HL-60/S4 (cell line): ENCODE measurements around the gene ZBTB11.
"Not testable (repeated sequence)": the region's sequence is repeated elsewhere in the genome, so short reads cannot be mapped to it uniquely, and the experiment has no call there.

ENCODE experiments used
- in situ Hi-C: fragments of 300-500 bp; cut with MboI; formaldehyde crosslinking; loops from 2 replicates; pipeline ENCODE4 v1.14.3; 2022; ENCODE audit warnings: low sequenced_read_pairs

Gene ZBTB11

DNA sequence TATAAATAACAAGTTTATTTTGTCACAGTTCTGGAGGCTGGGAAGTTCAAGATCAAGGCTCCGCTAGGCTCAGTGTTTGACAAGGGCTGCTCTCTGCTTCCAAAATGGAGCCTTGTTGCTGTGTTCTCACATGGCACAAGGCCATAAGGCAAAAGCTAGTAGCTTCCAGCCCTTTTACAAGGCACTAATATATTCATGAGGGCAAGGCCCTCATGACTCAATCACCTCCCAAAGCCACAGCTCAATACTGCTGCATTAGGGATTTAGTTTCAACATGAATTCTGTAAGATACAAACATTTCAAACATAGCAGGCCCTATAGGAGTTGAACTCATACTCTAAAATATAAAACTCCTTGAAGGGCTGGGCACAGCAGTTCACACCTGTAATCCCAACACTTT is 30.2 kb downstream of the ZBTB11 start:
- in situ Hi-C loops, result no loop called here

DNA sequence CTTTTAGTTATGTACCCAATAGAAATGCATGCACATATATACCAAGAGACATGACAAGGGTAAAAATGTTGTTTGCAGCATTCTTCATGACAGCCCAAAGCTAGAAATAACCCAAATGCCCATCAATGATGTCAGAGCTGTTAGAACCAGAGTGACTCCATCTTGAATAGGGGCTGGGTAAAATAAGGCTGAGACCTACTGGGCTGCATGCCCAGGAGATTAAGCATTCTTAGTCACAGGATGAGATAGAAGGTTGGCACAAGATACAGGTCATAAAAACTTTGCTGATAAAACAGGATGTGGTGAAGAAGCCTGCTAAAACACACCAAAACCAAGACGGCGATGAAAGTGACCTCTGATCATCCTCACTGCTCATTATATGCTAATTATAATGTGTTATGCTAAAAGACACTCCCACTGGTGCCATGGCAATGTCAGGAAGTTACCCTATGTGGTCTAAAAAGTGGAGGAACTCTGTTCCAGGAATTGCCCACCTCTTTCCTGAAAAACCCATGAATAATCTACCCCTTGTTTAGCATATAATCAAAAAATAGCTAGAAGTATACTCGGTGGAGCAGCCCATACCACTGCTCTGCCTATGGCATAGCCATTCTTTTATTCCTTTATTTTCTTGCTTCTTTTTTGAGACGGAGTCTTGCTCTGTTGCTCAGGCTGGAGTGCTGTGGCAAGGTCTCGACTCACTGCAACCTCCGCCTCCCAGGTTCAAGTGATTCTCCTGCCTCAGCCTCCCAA is 32.9 kb downstream of the ZBTB11 start:
- in situ Hi-C loops, result no loop called here

DNA sequence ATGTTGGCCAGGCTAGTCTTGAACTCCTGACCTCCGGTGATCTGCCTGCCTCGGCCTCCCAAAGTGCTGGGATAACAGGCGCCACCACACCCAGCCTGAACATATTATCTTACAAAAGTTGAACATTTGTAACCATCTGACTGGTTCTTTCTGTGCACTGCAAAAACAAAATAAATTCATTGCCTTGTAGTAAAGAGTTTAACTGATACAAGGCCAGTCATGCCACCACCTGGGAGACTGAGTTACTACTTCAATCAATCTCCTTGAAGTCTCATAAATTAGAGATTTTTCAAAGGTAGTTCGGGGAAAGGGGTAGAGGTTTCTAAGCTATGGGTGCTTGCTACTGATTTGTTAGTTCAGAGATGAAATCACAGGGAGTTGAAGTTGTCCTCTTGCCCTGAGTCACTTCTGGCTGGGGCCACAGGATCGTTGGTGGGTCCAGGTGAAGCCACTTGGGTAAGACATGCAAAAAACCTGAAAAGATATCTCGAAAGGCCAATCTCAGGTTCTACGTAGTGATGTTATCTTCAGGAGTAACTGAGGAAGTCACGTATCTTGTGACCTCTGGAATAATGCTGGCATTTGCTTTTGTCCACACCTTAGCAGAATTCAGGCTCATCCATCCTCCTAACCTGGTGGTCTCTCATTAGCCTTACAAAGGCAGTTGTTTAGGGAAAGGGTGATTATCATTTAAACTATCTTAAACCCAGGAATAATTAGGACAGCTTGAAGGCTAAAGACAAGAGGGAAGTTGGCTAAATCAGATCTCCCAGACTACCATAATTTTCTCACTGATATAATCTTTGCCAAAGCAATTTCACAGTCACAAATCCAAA is 33.7 kb downstream of the ZBTB11 start:
- in situ Hi-C loops, result no loop called here

DNA sequence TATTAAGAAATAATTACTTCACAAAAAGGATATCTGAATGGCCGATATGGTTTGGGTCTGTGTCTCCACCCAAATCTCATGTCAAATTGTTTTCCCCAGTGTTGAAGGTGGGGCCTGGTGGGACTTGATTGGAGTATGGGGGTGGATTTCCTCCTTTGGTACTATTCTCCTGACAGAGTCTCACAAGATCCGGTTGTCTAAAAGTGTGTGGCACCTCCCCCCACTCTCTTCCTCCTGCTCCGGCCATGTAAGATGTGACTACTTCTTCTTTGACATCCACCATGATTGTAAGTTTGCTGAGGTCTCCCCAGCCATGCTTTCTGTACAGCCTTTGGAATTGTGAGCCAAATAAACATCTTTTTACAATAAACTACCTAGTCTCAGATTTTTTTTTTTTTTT is 34.5 kb downstream of the ZBTB11 start:
- in situ Hi-C loops, result no loop called here

DNA sequence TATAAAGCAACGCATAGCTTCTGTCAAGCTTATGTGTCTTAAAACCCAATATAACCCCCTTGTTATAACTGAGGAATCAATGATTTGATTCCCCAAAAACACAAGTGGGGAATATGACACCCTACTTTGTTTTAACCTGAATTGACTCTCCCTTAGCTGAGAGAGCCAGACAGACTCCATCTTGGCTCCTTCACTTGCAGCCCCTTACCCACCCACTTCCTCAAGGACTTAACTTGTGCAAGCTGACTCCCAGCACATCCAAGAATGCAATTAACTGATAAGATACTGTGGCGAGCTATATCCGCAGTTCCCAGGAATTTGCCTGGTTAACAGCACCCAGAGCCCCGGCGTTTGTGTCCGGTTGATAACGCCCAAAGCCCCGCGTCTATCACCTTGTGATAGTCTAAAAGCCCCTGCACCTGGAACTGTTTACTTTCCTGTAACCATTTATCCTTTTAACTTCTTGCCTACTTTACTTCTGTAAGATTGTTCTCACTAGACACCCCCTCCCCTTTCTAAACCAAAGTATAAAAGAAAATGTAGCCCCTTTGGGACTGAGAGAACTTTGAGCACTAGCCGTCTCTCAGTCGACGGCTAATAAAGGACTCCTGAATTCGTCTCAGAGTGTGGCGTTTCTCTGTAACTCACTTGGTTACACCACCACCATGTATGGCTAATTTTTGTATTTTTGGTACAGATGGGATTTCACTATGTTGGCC is 35.4 kb downstream of the ZBTB11 start:
- in situ Hi-C loops, result not testable (repeated sequence)

DNA sequence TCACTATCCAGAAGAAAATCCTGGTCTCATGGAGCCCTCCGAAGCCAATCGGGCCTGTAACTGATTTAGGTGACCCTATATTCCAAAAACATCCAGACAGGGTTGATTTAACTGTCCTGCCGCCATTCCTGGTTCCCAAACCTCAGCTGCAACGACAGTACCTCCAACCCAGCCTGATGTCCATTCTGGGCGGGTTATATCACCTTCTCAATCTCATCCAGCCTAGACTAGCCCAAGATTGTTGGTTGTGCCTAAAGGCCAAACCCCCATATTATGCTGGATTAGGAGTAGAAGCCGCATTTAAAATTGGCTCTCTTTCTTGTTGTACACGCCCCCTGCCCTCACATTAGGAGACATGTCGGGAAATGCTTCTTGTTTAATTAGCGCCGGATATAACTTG is 36.7 kb downstream of the ZBTB11 start:
- in situ Hi-C loops, result no loop called here

DNA sequence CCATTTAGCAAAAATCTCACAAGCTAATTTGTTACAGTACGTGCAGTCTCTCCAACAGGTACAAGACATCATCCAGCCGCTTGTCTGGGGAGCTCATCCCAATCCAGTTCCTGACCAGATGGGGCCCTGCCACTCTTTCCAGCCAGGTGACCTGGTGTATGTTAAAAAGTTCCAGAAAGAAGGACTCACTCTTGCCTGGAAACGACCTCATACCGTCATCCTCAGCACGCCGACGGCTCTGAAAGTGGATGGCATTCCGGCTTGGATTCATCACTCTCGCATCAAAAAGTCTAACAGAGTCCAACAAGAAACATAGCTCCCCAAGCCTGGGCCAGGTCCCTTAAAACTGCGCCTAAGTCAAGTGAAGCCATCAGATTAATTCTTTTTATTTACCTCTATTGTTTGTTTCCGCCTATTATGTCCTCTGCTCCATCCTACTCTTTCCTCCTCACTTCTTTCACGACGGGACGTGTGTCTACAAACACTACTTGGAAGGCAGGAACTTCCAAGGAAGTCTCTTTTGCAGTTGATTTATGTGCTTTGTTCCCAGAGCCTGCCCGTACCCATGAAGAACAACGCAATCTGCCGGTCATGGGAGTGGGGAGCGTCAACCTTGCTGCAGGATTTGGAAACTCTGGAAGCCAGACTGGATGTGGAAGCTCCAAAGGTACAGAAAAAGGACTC is 37.5 kb downstream of the ZBTB11 start:
- in situ Hi-C loops, result no loop called here

DNA sequence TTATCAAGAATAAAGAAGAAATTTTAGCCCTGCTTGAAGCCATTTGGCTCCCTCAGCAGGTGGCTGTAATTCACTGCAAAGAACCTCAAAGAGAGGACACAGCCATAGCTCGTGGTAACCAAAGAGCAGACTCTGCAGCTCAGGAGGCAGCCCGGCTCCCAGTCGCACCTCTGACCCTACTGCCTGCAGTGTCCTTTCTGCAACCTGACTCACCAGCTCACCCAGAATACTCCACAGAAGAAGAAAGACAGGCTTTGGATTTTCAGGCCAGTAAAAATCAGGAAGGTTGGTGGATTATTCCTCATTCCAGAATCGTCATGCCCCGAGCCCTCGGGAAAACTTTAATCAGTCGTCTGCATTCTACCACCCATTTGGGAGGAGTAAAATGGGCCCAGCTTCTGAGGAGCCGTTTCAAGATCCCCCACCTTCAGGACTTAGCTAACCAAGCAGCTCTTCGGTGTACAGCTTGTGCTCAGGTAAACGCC is 38.6 kb downstream of the ZBTB11 start:
- in situ Hi-C loops, result no loop called here

DNA sequence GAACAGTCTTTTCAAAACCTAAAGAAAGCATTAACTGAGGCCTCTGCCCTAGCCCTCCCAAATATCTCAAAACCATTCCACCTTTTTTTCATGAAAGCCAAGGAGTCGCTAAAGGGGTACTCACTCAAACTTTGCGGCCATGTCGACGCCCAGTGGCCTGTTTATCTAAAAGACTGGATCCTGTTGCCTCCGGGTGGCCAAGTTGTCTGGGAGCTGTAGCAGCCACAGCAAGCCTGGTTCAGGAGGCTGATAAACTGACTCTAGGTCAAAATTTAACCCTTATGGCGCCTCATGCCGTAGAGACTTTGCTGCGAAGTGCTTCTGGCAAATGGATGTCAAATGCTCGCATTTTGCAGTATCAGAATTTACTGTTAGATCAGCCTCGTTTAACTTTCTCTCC is 39.5 kb downstream of the ZBTB11 start:
- in situ Hi-C loops, result no loop called here

DNA sequence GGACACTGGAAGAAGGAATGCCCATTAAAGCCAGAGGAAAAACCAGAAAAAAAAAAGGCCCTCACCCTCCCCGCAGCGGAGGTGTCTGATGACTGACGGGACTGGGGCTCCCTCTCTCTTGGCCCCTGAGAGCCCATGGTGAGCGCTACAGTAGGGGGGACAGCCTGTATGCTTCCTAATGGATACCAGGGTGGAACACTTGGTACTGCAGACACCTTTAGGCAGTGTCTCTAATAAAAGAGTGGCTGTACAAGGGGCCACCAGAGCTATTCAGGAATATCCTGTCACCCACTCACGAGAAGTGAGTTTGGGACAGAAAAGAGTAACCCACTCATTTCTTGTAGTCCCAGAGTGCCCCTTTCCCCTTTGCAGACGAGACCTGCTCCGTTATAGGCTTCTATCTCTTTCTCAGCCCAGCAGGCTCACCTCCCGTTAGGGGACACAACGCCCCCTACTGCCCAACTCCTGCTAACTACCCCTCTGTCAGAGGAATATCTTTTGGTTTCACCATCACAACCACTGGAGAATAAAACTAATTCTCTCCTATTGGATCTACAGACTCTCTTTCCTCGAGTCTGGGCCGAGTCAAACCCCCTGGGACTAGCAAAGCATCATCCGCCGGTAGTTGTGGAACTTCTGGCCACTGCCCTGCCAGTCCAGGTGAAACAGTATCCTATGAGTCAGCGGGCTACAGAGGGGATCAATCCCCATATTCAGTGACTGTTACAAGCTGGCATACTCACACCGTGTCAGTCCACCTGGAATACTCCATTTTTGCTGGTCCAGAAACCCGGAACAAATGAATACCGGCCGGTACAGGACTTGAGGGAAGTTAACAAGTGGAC is 40.8 kb downstream of the ZBTB11 start:
- in situ Hi-C loops, result no loop called here

DNA sequence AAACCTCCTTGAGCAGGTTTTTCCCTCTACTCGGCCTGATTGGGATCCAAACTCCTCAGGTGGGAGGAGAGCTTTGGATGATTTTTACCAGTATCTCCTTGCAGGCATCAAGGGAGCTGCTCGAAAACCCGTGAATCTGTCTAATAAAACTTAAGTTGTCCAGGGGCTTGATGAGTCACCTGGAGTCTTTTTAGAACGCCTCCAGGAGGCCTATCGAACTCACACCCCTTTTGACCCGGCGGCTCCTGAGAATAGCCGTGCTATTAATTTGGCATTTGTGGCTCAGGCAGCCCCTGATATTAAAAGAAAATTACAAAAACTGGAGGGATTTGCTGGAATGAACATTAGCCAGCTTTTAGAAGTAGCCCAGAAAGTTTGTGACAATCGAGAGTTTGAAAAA is 41.6 kb downstream of the ZBTB11 start:
- in situ Hi-C loops, result no loop called here

DNA sequence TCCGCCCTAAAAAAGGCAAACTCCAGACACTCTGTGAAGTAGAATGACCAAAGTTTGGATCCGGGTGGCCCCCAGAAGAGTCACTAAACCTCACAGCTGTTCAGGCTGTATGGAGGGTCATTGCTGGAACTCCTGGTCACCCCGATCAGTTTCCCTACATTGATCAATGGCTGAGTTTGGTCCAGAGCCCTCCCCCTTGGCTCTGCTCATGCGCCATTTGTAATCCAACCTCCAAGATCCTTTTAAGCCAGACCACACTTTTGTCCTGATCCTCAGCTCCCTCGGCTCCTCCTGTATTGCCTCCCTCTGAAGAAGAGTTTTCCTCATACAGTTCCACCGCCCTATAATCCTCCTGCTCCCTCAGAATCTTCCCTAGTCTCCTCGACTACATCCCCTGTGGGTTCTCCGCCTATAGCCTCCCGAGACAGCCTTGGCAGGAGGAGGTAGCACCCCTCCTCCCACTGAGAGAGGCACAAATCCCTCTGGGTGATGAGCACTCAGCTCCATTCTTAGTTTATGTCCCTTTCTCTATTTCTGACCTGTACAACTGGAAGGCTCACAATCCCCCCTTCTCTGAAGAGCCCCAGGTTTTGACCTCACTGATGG is 42.2 kb downstream of the ZBTB11 start:
- in situ Hi-C loops, result no loop called here

DNA sequence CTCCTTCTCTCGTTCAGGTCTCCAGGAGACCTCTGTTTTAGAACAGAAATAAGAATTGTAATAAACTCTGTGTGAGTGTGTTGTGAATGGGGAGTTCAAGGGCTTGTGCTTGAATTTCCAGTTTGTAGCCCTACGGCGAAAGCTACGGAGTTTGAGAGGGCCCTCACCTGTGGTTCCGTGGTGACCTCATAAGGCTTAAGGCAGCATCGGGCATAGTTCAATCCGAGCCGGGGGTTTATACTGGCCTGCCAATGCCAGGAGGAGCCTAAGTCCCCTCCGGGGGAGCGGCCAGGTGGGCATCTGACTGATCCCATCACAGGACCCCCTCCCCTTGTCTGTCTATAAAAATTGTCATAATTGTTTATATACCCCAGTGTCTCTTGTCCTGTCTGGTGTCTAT is 43.7 kb downstream of the ZBTB11 start:
- in situ Hi-C loops, result no loop called here

DNA sequence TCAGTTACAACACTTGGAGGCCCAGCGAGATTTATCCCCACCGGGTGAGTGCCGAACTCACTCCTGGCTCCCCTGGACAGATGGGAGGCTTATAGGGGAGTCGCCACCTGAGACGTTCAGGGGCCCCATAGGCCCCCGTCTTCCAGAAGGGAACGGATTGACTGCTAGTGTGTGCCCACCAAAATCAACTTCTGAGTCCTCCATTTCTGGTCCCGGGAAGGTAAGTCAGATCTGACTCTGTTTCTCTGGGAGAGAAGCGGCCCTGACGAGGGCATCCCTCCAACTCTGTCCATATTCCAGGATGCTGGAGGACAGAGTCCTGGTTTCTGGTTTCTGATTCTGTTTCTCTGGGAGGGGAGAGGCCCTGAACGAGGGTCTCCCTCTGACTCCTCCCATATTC is 44.3 kb downstream of the ZBTB11 start:
- in situ Hi-C loops, result no loop called here

DNA sequence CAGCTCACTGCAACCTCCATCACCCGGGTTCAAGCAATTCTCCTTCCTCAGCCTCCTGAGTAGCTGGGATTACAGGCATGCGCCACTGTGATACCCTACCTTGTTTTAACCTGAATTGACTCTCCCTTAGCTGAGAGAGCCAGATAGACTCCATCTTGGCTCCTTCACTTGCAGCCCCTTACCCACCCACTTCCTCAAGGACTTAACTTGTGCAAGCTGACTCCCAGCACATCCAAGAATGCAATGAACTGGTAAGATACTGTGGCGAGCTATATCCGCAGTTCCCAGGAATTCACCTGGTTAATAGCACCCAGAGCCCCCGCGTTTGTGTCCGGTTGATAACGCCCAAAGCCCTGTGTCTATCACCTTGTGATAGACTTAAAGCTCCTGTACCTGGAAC is 45.0 kb downstream of the ZBTB11 start:
- in situ Hi-C loops, result not testable (repeated sequence)

DNA sequence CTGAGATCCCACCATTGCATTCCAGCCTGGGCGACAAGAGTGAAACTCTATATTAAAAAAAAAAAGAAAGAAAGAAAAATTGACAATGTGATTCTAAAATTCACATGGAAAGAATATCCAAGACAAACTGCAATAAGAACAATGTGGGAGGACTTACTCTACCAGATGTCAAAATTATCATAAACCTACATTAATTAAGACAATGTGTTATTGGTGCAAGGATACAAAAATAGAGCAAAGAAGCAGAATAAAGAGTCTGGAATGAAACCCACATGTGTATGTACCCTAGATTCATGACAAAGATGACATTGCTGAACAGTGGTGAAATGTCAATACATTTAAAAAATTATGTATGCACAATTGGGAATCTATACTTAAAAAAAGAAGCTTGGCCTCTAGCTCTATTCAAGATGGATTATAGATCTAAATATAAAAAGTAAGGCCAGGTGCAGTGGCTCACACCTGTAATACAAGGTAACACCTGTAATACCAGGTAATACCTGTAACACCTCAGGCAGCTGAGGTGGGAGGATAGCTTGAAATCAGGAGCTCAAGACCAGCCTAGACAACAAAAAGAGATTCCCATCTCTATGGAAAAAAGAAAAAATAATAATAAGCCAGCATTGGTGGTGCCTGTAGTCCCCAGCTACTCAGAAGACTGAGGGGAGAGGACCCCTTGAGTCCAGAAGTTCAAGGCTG is 45.7 kb downstream of the ZBTB11 start:
- in situ Hi-C loops, result no loop called here

DNA sequence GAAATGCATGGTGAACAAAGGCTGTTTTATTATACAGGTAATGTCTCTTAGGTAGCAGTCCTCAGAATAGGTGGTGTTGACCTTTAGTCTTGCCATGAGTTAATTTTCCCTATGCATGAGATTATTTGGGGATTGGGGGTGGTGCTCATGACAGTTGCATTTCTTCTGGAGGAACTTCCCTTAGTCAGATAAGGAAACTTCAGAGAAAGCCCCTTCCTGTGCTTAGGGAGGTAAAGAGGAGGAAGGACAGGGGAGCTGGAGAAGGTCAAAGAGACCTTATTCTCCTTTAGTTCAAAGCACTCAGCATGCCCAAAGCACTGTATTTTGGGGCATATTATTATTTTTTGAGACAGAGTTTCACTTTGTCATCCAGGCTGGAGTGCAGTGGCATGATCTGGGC is 47.7 kb downstream of the ZBTB11 start:
- in situ Hi-C loops, result no loop called here

DNA sequence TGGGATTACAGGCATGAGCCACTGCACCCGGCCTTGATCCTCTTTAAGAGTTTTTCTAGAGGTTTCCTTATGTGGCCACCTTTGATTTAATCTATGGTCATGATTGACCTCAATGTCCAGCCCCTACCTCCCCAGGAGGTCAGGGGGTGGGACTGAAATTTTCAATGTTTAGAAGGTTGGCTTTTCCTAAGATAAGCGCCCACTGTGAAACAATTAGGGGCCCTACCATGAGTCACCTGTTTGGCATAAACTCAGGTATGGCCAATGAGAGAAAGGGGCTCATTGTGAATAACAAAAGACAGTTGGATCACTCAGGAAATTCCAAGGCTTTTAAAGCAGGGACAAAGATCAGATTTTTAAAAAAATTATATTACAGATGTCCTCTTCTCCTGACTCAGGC is 51.1 kb downstream of the ZBTB11 start:
- in situ Hi-C loops, result no loop called here

DNA sequence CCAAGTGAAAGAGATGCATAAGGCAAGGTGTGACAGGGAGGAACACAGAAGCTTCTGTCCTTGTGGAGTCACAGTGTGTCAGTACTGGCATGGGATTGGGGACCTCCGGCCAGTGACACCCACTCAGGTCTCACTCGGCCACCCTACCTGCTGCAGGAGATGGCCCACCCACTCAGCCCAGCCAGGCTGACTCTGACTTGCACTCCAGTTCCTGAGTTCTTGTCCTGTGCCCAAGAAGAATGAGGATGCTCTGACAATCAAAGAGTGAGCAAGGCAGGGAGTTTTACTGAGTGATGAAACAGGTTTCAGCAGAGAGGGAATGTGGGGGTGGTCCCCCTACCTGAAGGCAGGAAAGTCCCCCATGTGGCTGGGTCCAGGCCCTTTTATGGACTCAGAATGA is 52.1 kb downstream of the ZBTB11 start:
- in situ Hi-C loops, result no loop called here
